ENCODE data around the gene LSAMP.

- no peak for TF ChIP-seq POLR2A (IDR thresholded peaks at IDR 0.05; ENCODE audit: low read length)
- TF ChIP-seq FOXS1 (CRISPR knock-in tag; IDR thresholded peaks at IDR 0.05): no peak
- TF ChIP-seq CBX8 (IDR thresholded peaks at IDR 0.05): no peak
Measured at GRCh38 chr3:116378077-116378476, 67.2 kb downstream of the LSAMP start.
